Omental fat pad (tissue), 4 donors: ENCODE measurements around the gene OPCML. TPM values are rescaled to one million over a fixed set of nuclear protein-coding genes. Genes with fewer than 3 reads are reported as not detected.

ENCODE experiments used
- ATAC-seq: fragments of 150-250 bp; one replicate; pipeline ENCODE4 v1.9.1; 2016; ENCODE audit warnings: mild to moderate bottlenecking, moderate library complexity; ENCODE audit not compliant: low FRiP score
- DNase-seq: peaks from one replicate; pipeline ENCODE4 v3.0.0-alpha.2; 2019; ENCODE audit warnings: low spot score
- CTCF ChIP-seq, 3 donors: fragments of 450-650 bp; IDR thresholded peaks; one replicate each; pipeline ENCODE4 v1.5.1; 2016 to 2017; ENCODE audit warnings: antibody characterized with exemption in 3 of 3, mild to moderate bottlenecking in 3 of 3, moderate library complexity in 2 of 3
- total RNA-seq, 4 donors: library from RNA; depleted of rRNA; stranded (reverse); fragments of >200 nt; gene quantifications; one replicate each; pipeline ENCODE4 v1.1.0, GENCODE V29; 2016

The OPCML gene
- total RNA-seq, 4 donors from 2014 or later, result 0.32 TPM; not detected in 3

GRCh38 chr11:133325711-133326110 is 206.6 kb downstream of the OPCML start:
- no peak for DNase-seq
- ATAC-seq, result no peak
- no peak for TF ChIP-seq CTCF (IDR thresholded peaks at IDR 0.05)

- no peak for ATAC-seq
- no peak for TF ChIP-seq CTCF (IDR thresholded peaks at IDR 0.05)
- no peak for DNase-seq
Observed at GRCh38 chr11:133323354-133323753, 208.9 kb downstream of the OPCML start.

- ATAC-seq (no peak), DNase-seq (no peak)
- TF ChIP-seq CTCF (IDR thresholded peaks at IDR 0.05), result no peak
Observed at GRCh38 chr11:133318221-133318620, 214.1 kb downstream of the OPCML start.

GRCh38 chr11:133311230-133311629 is 221.1 kb downstream of the OPCML start:
- no peak for DNase-seq
- no peak for ATAC-seq
- TF ChIP-seq CTCF (IDR thresholded peaks at IDR 0.05), result no peak

GRCh38 chr11:133306019-133306418 is 226.3 kb downstream of the OPCML start:
- no peak for TF ChIP-seq CTCF (IDR thresholded peaks at IDR 0.05)
- ATAC-seq, result no peak
- no peak for DNase-seq

- no peak for DNase-seq
- ATAC-seq, result no peak
- TF ChIP-seq CTCF (IDR thresholded peaks at IDR 0.05), result no peak
Observed at GRCh38 chr11:133305208-133305956, 226.9 kb downstream of the OPCML start.

- DNase-seq, result no peak
- no peak for ATAC-seq
- no peak for TF ChIP-seq CTCF (IDR thresholded peaks at IDR 0.05)
Observed at GRCh38 chr11:133303262-133303661, 229.0 kb downstream of the OPCML start.
